MCF 10A (cell line): ENCODE measurements around the gene ZDHHC8. TPM values are rescaled to one million over a fixed set of nuclear protein-coding genes. Genes with fewer than 3 reads are reported as not detected.

Experiments used
- BruUV-seq: library from RNA; stranded (reverse); fragments of 400-500 nt; replicated peaks from 2 replicates; lab custom pipeline; 2021; lab: Mats Ljungman, UMichigan
- CTCF ChIA-PET: fragments of 300-600 bp; sonication (Branson Sonifier 250); formaldehyde crosslinking; extraction: SDS; loops from one replicate; lab custom pipeline; 2021; ENCODE audit warnings: antibody characterized with exemption, inconsistent platforms; lab: Yijun Ruan, JAX
- POLR2A ChIA-PET: fragments of 300-600, 350-650 bp; sonication (Branson Sonifier 250); formaldehyde crosslinking; extraction: SDS; loops from one replicate; lab custom pipeline; 2020; ENCODE audit warnings: antibody characterized with exemption, inconsistent platforms; lab: Yijun Ruan, JAX
- DNase-seq: peaks from one replicate; pipeline ENCODE4 v3.0.0-alpha.2; 2018; ENCODE audit not compliant: unreplicated experiment
- H3K27ac Mint-ChIP-seq: one replicate; pipeline ENCODE4 v1.8.0; 2022; ENCODE audit warnings: mild to moderate bottlenecking, low read depth, mixed read lengths; ENCODE audit not compliant: unreplicated experiment
- H3K27me3 Mint-ChIP-seq: one replicate; pipeline ENCODE4 v1.8.0; 2022; ENCODE audit warnings: mixed read lengths; ENCODE audit not compliant: insufficient read depth, unreplicated experiment
- H3K36me3 Mint-ChIP-seq: one replicate; pipeline ENCODE4 v1.8.0; 2022; ENCODE audit warnings: mild to moderate bottlenecking, moderate library complexity, mixed read lengths; ENCODE audit not compliant: insufficient read depth, unreplicated experiment
- H3K4me1 Mint-ChIP-seq: one replicate; pipeline ENCODE4 v1.8.0; 2022; ENCODE audit warnings: mixed read lengths; ENCODE audit not compliant: insufficient read depth, unreplicated experiment
- H3K4me3 Mint-ChIP-seq: one replicate; pipeline ENCODE4 v1.8.0; 2022; ENCODE audit warnings: mild to moderate bottlenecking, moderate library complexity, mixed read lengths; ENCODE audit not compliant: unreplicated experiment
- H3K9me3 Mint-ChIP-seq: one replicate; pipeline ENCODE4 v1.8.0; 2022; ENCODE audit warnings: mixed read lengths; ENCODE audit not compliant: unreplicated experiment
- CTCF ChIP-seq: fragments of 200-600 bp; IDR thresholded peaks from one replicate; pipeline ENCODE4 v1.8.0; 2022; ENCODE audit warnings: antibody characterized with exemption, mild to moderate bottlenecking; ENCODE audit not compliant: unreplicated experiment
- intact Hi-C: fragments of 100-400 bp; cut with micrococcal nuclease; formaldehyde crosslinking; loops from 2 replicates; pipeline ENCODE4 v1.14.1; 2022
- total RNA-seq: library from RNA; stranded (reverse); gene quantifications from 2 replicates; pipeline ENCODE4 v1.2.3, GENCODE V29; 2022

ZDHHC8 gene
- total RNA-seq, 1 experiment from 2014 or later, result 44.8 TPM

- POLR2A ChIA-PET, result no interaction called here
- no peaks in the 10 kb centered on the region for H3K9me3 Mint-ChIP-seq
These were observed 53.0 kb downstream of the ZDHHC8 start for GRCh38 chr22:20184501-20185165.

GRCh38 chr22:20185750-20186149, 54.1 kb downstream of the ZDHHC8 start:
- intact Hi-C loops, result no loop called here
- H3K4me3 Mint-ChIP-seq, result no peak overlapping the region
- no peaks in the 10 kb centered on the region for H3K36me3 Mint-ChIP-seq
- no peak for TF ChIP-seq CTCF
- H3K27ac Mint-ChIP-seq, result no peak overlapping the region
- no TSS peak for BruUV-seq
- H3K9me3 Mint-ChIP-seq, result no peaks in the 10 kb centered on the region
- ChIA-PET POLR2A (no interaction called here), CTCF (interaction anchor here (0.9 kb wide), 1 partner anchor 29 kb away, joined by 3 read pairs; no protein-coding TSS in a partner anchor)
- peaks cover 21% of the 10 kb centered on the region for H3K27me3 Mint-ChIP-seq
- no peaks in the 10 kb centered on the region for H3K4me1 Mint-ChIP-seq
- DNase-seq, result no peak

More at GRCh38 chr22:20184501-20185165, 53.0 kb downstream of the ZDHHC8 start:
- H3K4me3 Mint-ChIP-seq, result no peak overlapping the region
- H3K27me3 Mint-ChIP-seq, result peaks cover 21% of the 10 kb centered on the region
- intact Hi-C loops, result no loop called here
- no peaks in the 10 kb centered on the region for H3K36me3 Mint-ChIP-seq
- BruUV-seq, result no TSS peak
- no peak for DNase-seq
- CTCF ChIA-PET, result interaction anchor here (1.0 kb wide), 1 partner anchor 100 kb away, joined by 4 read pairs; no protein-coding TSS in a partner anchor
- H3K27ac Mint-ChIP-seq, result no peak overlapping the region
- TF ChIP-seq CTCF, result no peak
- H3K4me1 Mint-ChIP-seq, result no peaks in the 10 kb centered on the region

GRCh38 chr22:20186183-20186870, 54.7 kb downstream of the ZDHHC8 start:
- Mint-ChIP-seq H3K4me1 (no peaks in the 10 kb centered on the region), H3K9me3 (no peaks in the 10 kb centered on the region), H3K27me3 (peaks cover 21% of the 10 kb centered on the region), H3K27ac (no peak overlapping the region), H3K36me3 (no peaks in the 10 kb centered on the region), H3K4me3 (no peak overlapping the region)
- BruUV-seq, result no TSS peak
- DNase-seq, result no peak
- no peak for TF ChIP-seq CTCF
- intact Hi-C loops, result no loop called here
- ChIA-PET CTCF (interaction anchor here (0.9 kb wide), 1 partner anchor 29 kb away, joined by 3 read pairs; no protein-coding TSS in a partner anchor), POLR2A (no interaction called here)

- no peak for TF ChIP-seq CTCF
- no TSS peak for BruUV-seq
- peaks cover 21% of the 10 kb centered on the region for H3K27me3 Mint-ChIP-seq
- no peaks in the 10 kb centered on the region for H3K36me3 Mint-ChIP-seq
- no peak overlapping the region for H3K27ac Mint-ChIP-seq
- POLR2A ChIA-PET, result interaction anchor here (0.5 to 0.9 kb wide), 2 partner anchors 19 to 383 kb away, joined by 3 read pairs; no protein-coding TSS in a partner anchor
- intact Hi-C loops, result no loop called here
- CTCF ChIA-PET, result no interaction called here
- DNase-seq, result no peak
- H3K9me3 Mint-ChIP-seq, result no peaks in the 10 kb centered on the region
- no peaks in the 10 kb centered on the region for H3K4me1 Mint-ChIP-seq
- no peak overlapping the region for H3K4me3 Mint-ChIP-seq
These were observed 55.4 kb downstream of the ZDHHC8 start for GRCh38 chr22:20186871-20187546.
